ENCODE data around the gene MRNIP.

- TF ChIP-seq EP300 (IDR thresholded peaks at IDR 0.05; ENCODE audit: borderline replicate concordance): no peak
- TF ChIP-seq TCF12 (IDR thresholded peaks at IDR 0.05; ENCODE audit: low read depth): no peak
- no peak for TF ChIP-seq USF1 (IDR thresholded peaks at IDR 0.05)
- no peak for TF ChIP-seq ZBTB7A (IDR thresholded peaks at IDR 0.05; ENCODE audit: low read depth)
- TF ChIP-seq TAF1 (IDR thresholded peaks at IDR 0.05; ENCODE audit: low read depth): no peak
- TF ChIP-seq, protein P1, sequence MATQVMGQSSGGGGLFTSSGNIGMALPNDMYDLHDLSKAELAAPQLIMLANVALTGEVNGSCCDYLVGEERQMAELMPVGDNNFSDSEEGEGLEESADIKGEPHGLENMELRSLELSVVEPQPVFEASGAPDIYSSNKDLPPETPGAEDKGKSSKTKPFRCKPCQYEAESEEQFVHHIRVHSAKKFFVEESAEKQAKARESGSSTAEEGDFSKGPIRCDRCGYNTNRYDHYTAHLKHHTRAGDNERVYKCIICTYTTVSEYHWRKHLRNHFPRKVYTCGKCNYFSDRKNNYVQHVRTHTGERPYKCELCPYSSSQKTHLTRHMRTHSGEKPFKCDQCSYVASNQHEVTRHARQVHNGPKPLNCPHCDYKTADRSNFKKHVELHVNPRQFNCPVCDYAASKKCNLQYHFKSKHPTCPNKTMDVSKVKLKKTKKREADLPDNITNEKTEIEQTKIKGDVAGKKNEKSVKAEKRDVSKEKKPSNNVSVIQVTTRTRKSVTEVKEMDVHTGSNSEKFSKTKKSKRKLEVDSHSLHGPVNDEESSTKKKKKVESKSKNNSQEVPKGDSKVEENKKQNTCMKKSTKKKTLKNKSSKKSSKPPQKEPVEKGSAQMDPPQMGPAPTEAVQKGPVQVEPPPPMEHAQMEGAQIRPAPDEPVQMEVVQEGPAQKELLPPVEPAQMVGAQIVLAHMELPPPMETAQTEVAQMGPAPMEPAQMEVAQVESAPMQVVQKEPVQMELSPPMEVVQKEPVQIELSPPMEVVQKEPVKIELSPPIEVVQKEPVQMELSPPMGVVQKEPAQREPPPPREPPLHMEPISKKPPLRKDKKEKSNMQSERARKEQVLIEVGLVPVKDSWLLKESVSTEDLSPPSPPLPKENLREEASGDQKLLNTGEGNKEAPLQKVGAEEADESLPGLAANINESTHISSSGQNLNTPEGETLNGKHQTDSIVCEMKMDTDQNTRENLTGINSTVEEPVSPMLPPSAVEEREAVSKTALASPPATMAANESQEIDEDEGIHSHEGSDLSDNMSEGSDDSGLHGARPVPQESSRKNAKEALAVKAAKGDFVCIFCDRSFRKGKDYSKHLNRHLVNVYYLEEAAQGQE (IDR thresholded peaks at IDR 0.05; ENCODE audit: low read depth): no peak
- TF ChIP-seq FOXM1 (IDR thresholded peaks at IDR 0.05; ENCODE audit: borderline replicate concordance, low read depth): no peak
These were observed 12.3 kb upstream of the MRNIP start for GRCh38 chr5:179870952-179871351.
